NCI-H1092 (cell line): Measurements from ENCODE around the gene TFIP11.
"Not testable (repeated sequence)": the region's sequence is repeated elsewhere in the genome, so short reads cannot be mapped to it uniquely, and the experiment has no call there.

Experiments used
- DNase-seq: peaks from one replicate; lab custom pipeline; 2025; lab: John Stamatoyannopoulos, UW

TFIP11 gene

GRCh38 chr22:26541167-26541819 lies 29.0 kb upstream of the TFIP11 start:
- DNase-seq = no peak

DNA sequence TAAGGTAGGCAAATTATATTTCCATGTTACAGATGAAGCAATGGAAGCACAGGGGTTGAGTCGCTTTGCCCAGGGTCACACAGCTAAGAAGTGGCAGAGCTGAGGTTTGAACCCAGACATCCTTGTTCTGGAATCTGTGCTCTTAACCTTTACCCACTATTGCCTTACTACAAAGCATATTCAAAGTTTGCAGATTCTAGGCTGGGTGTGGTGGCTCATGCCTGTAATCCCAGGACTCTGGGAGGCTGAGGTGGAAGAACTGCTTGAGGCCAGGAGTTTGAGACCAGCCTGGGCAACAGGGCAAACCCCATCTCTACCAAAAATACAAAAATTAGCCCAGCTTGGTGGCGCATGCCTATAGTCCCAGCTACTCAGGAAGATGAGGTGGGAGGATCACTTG lies 27.8 kb upstream of the TFIP11 start:
- no peak for DNase-seq

DNA sequence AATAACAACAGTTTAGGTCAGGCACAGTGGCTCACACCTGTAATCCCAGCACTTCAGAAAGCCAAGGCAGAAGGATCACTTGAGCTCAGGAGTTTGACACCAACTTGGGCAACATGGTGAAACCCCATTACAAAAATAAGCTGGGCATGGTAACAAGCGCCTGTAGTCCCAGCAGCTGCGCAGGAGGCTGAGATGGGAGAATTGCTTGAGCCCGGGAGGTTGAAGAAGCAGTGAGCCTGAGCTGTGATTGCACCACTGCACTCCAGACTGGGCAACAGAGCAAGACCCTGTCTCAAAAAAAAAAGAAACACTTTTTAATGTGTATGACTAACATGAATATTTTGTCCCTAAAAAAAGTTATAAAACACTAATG lies 24.5 kb upstream of the TFIP11 start:
- no peak for DNase-seq

GRCh38 chr22:26536056-26536761 lies 23.9 kb upstream of the TFIP11 start:
- no peak for DNase-seq

DNA sequence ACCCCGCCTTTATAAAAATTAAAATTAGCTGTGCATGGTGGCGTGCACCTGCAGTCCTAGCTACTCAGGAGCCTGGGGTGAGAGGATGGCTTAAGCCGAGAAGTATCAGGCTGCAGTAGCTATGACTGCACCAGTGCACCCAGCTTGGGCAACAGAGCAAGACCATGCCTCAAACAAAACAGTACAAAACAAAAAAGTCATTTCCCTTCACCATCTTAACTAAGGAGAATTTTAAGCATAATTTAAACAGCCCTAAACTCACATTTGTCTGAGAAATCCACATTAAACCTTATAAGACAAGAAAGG lies 23.3 kb upstream of the TFIP11 start:
- no peak for DNase-seq

DNA sequence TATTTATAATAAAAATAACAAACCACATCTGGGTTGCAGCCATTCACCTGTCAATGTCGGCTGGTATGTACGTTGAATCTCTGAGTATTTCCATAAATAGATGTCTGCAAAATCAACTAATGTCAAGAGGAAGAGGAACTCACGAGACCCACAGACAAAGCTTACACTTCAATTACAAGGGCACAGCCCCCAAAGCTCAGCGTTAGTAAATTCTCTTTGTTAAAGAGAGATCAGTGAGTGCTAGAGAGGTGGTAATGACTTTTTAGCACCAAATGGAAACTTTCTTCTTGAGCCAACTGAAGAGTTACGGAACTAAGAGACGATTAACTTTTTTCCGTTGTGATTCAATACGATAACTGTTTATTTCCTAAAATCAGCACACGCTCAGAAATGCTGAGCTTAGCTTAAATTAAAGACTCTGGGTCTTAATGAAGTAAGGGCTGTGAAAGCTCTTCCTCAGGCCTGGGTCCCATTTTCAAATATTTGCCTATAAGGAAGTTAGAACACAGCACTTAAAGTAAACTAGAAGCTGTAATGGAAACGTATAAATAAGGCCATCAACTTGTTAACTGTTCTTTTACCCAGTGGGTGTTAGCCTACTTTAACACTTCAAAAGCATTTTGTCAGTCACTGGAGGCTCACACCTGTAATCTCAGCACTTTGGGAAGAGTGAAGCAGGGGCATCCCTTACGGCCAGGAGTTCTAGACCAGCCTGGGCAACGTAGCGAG lies 22.8 kb upstream of the TFIP11 start:
- DNase-seq = no peak

- no peak for DNase-seq
These were observed 22.0 kb upstream of the TFIP11 start for GRCh38 chr22:26534171-26534855.

- DNase-seq = peak; percentile 24
These were observed 17.1 kb upstream of the TFIP11 start for GRCh38 chr22:26529345-26529744.

DNA sequence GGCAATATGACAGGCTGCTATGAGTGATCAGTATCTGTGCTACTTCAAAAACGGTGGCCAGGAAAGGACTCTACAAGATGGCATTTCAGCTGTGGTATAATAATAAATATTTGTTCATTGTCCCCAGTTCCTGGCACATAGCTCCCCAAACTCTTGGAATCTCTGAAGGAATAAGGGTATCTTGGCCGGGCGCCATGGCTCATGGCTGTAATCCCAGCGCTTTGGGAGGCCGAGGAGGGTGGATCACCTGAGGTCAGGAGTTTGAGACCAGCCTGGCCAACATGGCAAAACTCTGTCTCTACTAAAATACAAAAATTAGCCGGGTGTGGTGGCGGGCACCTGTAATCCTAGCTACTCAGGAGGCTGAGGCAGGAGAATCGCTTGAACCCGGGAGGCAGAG lies 16.2 kb upstream of the TFIP11 start:
- DNase-seq = not testable (repeated sequence)

DNA sequence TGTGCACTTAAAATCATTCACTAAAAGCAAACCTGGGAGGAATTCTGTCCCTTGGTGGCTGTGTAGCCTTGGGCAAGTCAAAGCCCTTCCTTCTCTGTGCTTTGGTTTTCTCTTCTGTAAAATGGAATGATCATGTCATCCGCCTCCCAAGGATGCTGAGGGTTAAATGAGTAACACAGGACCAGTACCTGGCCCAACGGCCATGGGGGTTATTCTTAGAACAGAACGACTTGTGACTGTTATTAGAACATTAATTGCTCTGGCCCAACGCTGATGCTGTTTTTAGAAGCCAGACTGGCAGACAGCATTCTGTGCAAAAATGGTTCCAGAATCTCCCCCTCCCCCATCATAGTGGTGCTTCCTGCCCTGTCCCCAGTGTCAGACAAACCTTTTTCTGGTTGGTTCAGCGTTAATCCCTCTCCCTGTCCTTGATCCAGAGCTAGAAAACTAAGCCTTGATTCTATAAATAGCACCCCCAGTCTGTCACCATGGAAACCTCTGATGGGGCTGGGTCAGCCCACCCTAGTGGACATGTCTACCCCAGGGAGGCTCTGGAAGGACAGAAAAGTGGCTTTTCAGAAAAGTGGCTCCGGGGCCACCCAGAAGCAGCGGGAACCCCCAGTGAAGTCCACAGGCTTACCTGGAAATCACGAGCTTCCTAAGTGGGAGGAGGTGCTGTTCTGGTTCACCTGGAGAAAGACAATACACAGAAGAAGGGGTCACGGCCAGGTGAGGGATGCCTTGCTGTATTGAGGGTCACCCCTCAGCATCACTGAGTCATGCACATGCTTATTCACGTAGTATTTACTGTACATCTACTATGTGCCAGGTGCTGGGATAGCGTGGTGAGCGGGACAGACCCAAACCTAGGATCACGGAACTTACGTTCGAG lies 15.5 kb upstream of the TFIP11 start:
- DNase-seq = no peak

GRCh38 chr22:26527167-26527566 lies 14.9 kb upstream of the TFIP11 start:
- DNase-seq = no peak

GRCh38 chr22:26525946-26526564 lies 13.8 kb upstream of the TFIP11 start:
- DNase-seq = no peak

DNA sequence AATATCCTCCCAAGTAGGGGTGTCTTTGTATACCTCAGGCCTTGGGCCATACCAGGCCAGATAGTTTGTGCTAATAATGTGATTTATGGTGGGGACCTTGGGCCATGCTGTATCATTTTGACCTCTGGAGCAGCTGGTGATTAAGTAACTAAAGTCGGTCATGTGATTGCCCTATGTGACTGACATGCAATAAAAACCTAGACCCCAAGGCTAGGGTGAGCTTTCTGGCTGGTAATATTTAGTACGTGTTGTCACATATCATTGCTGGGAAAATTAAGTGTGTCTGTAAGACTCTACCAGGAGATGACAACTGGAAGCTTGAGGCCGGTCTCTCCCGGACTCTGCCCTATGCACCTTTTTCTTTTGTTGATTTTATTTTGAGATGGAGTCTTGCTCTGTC lies 12.6 kb upstream of the TFIP11 start:
- DNase-seq = no peak

DNA sequence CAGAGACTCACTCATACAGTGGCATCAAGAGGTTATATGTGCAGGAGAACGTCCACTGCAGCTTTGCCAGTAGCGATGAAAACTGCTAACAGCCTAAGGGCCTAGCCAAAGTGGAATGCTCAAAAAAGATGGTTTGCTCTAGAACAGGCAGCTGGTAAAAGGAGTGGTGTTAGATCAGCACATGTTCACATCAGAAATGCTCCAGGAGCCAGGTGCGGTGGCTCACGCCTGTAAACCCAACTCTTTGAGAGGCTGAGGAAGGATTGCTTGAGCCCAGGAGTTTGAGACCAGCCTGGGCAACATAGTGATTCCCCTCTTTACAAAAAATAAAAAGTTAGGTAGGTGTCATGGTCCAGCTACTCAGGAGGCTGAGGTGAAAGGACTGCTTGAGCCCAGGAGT lies 10.3 kb upstream of the TFIP11 start:
- DNase-seq = no peak

- no peak for DNase-seq
These were observed 9.7 kb upstream of the TFIP11 start for GRCh38 chr22:26522012-26522411.

GRCh38 chr22:26517429-26517828 lies 5.2 kb upstream of the TFIP11 start:
- no peak for DNase-seq

DNA sequence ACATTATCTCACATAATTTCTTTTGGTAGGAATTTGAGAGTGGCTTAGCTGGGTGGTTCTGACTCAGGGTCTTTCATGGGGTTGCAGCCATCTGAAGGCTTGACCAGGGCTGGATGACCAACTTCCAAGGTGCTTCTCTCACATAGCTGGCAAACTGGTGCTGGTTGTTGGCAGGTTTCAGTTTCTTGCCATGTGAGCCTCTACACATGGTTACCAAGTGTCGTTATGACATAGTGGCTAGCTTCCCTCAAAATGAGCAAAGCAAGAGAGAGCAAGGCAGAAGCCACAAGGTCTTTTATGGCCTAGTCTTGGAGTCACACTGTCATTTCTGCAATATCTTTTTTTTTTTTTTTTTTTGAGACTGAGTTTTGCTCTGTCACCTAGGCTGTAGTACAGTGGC lies 4.2 kb upstream of the TFIP11 start:
- DNase-seq = no peak

DNA sequence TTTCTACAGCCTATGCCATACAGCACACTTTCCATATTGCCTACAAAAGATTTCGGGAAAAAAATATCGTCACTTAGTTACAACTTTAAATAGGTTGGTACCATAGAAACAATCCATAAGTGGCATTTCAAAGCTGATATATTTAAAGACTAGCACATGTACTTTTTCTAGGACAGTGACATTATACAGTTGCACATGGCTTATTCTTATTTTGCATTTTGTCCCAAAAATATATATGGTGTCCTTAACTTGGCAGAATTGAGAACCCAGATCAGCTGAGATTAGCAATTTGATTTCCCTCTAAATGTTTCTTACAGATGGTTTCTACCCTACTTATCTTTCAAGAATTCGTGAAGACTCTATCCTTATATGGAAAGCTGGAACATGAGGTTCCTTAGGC lies 3.7 kb upstream of the TFIP11 start:
- DNase-seq = no peak

DNA sequence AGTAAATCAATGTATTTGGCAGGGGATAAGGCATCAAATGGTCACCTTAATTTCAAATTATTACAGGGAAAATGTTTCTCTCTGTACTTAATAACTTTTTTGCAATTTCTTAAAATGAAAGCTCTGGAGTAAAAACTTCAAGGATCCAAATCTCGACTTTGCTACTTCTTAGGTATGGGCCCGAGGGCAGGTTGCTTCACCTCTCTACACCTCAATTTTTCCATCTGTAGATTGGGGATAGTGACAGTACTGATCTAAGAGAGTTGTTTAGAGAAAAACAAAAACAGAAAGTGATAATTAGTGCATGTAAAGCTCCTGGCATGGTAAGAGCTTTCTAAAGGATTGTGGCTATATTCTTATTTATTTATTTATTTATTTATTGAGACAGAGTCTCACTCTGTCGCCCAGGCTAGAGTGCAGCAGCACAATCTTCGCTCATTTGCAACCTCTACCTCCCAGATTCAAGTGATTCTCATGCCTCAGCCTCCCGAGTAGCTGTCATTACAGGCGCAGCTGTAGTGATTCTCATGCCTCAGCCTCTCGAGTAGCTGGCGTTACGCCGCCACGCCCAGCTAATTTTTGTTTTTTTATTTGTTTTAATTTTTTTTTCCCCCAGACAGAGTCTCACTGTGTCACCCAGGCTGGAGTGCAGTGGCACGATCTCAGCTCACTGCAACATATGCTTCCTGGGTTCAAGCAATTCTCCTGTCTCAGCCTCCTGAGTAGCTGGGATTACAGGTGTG lies 2.3 kb upstream of the TFIP11 start:
- no peak for DNase-seq

DNA sequence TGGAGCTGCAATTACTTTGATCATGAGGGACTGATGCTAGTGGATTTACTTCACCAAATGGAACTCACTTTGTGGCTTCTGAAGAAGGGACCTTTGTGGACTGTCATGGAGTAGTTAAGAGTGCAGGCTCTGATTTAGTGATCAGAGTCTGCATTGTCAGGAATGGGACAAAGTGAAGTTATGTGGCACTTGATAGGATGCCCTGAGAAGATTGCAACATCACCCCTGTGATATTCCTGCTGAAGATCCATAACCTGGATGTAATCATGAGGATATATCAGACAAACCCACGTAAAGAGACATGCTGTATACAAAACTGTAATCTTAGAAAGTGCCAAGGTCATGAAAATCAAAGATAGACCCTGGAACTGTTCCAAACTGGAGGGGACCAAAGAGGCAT lies 1.6 kb upstream of the TFIP11 start:
- no peak for DNase-seq

GRCh38 chr22:26508148-26508547 lies 4.1 kb downstream of the TFIP11 start:
- no peak for DNase-seq
